IMR-90 (cell line): ENCODE data around the gene GAL3ST3. TPM values are rescaled to one million over a fixed set of nuclear protein-coding genes. Genes with fewer than 3 reads are reported as not detected.
A peak's percentile ranks its signal among the peaks of the same experiment; 100 is the strongest.

ENCODE experiments used
- ATAC-seq: fragments of 200-7000 bp; cut with Tn5 transposase; 2 replicates; pipeline ENCODE4 v1.9.1; 2020; ENCODE audit warnings: low read depth, mild to moderate bottlenecking, moderate library complexity
- BruUV-seq: library from RNA; stranded (reverse); fragments of 400-500 nt; replicated peaks from 2 replicates; lab custom pipeline; 2021; lab: Mats Ljungman, UMichigan
- CTCF ChIA-PET: fragments of 300-600 bp; formaldehyde crosslinking; extraction: SDS; loops from one replicate; lab custom pipeline; 2021; ENCODE audit warnings: antibody characterized with exemption; lab: Yijun Ruan, JAX
- POLR2A ChIA-PET: fragments of 300-600 bp; sonication (Branson Sonifier 250); formaldehyde crosslinking; loops from one replicate; lab custom pipeline; 2022; ENCODE audit warnings: antibody characterized with exemption; ENCODE audit not compliant: unreplicated experiment; lab: Charles Lee
- DNase-seq: peaks from one replicate; pipeline ENCODE4 v3.0.0; 2013
- H2AFZ ChIP-seq: replicated peaks from 2 replicates; pipeline ENCODE3; 2013; ENCODE audit warnings: low read length, mild to moderate bottlenecking; ENCODE audit not compliant: poor library complexity
- H2AK5ac ChIP-seq: 2 replicates; pipeline ENCODE4 v1.6.1; 2013; ENCODE audit warnings: low read depth, low read length, inconsistent platforms
- H2AK9ac ChIP-seq: replicated peaks from 2 replicates; pipeline ENCODE3; 2013; ENCODE audit warnings: mild to moderate bottlenecking, low read depth, low read length, moderate library complexity; ENCODE audit not compliant: poor library complexity
- H2BK120ac ChIP-seq: 2 replicates; pipeline ENCODE4 v1.6.1; 2013; ENCODE audit warnings: low read depth, low read length, inconsistent platforms
- H2BK15ac ChIP-seq: 3 replicates; pipeline ENCODE4 v1.6.1; 2013; ENCODE audit warnings: low read depth, low read length, inconsistent platforms
- H2BK20ac ChIP-seq: 2 replicates; pipeline ENCODE4 v1.6.1; 2013; ENCODE audit warnings: low read depth, mild to moderate bottlenecking, inconsistent platforms, low read length, moderate library complexity
- H2BK5ac ChIP-seq: 2 replicates; pipeline ENCODE4 v1.6.1; 2013; ENCODE audit warnings: mild to moderate bottlenecking, low read depth, low read length, inconsistent platforms; ENCODE audit not compliant: poor library complexity, severe bottlenecking
- H3K14ac ChIP-seq: replicated peaks from 2 replicates; pipeline ENCODE4 v1.6.1; 2013; ENCODE audit warnings: low read depth, low read length, inconsistent platforms
- H3K18ac ChIP-seq: 2 replicates; pipeline ENCODE4 v1.6.1; 2013; ENCODE audit warnings: low read depth, low read length, control low read depth
- H3K23ac ChIP-seq: 2 replicates; pipeline ENCODE4 v1.6.1; 2013; ENCODE audit warnings: low read depth, low read length, inconsistent platforms
- H3K27ac ChIP-seq: 2 replicates; pipeline ENCODE4 v1.5.1; 2013; ENCODE audit warnings: mild to moderate bottlenecking, control low read depth, low read length; ENCODE audit not compliant: insufficient read depth
- H3K27me3 ChIP-seq: 2 replicates; pipeline ENCODE4 v1.6.1; 2013; ENCODE audit warnings: low read length; ENCODE audit not compliant: control insufficient read depth, insufficient read depth
- H3K36me3 ChIP-seq: 2 replicates; pipeline ENCODE4 v1.6.1; 2013; ENCODE audit warnings: low read length, mixed read lengths; ENCODE audit not compliant: control insufficient read depth, insufficient read depth
- H3K4ac ChIP-seq: 2 replicates; pipeline ENCODE4 v1.6.1; 2013; ENCODE audit warnings: low read depth, low read length, inconsistent platforms
- H3K4me1 ChIP-seq: 2 replicates; pipeline ENCODE4 v1.6.1; 2013; ENCODE audit warnings: low read length, mixed read lengths; ENCODE audit not compliant: control insufficient read depth, insufficient read depth
- H3K4me2 ChIP-seq: 2 replicates; pipeline ENCODE4 v1.6.1; 2013; ENCODE audit warnings: low read depth, mild to moderate bottlenecking, control low read depth, low read length, moderate library complexity
- H3K4me3 ChIP-seq: 2 replicates; pipeline ENCODE4 v1.5.1; 2013; ENCODE audit warnings: low read depth, mild to moderate bottlenecking, control low read depth, low read length, moderate library complexity; ENCODE audit not compliant: insufficient read depth
- H3K56ac ChIP-seq: 2 replicates; pipeline ENCODE4 v1.6.1; 2013; ENCODE audit warnings: low read length, inconsistent platforms; ENCODE audit not compliant: insufficient read depth; ENCODE audit errors: extremely low read depth
- H3K79me1 ChIP-seq, 2 experiments: 2 replicates each; pipeline ENCODE4 v1.6.1; 2013; ENCODE audit warnings: low read length in 2 of 2, inconsistent platforms in 1 of 2, low read depth in 1 of 2
- H3K9ac ChIP-seq: 2 replicates; pipeline ENCODE4 v1.6.1; 2013; ENCODE audit warnings: low read depth, low read length, control low read depth
- H3K9me1 ChIP-seq: 2 replicates; pipeline ENCODE4 v1.6.1; 2013; ENCODE audit warnings: low read length, inconsistent platforms; ENCODE audit not compliant: insufficient read depth
- H3K9me3 ChIP-seq: 2 replicates; pipeline ENCODE4 v1.6.1; 2013; ENCODE audit warnings: low read length; ENCODE audit not compliant: control insufficient read depth, insufficient read depth
- H4K20me1 ChIP-seq: 2 replicates; pipeline ENCODE4 v1.6.1; 2013; ENCODE audit warnings: low read length, inconsistent platforms; ENCODE audit not compliant: insufficient read depth
- H4K5ac ChIP-seq: 2 replicates; pipeline ENCODE4 v1.6.1; 2013; ENCODE audit warnings: mild to moderate bottlenecking, low read depth, low read length, control low read depth
- H4K8ac ChIP-seq, 2 experiments: 2 replicates each; pipeline ENCODE4 v1.6.1; 2013; ENCODE audit warnings: low read depth in 2 of 2, low read length in 2 of 2, control low read depth in 1 of 2, inconsistent platforms in 1 of 2
- H4K91ac ChIP-seq: 2 replicates; pipeline ENCODE4 v1.6.1; 2013; ENCODE audit warnings: low read depth, low read length, inconsistent platforms; ENCODE audit not compliant: insufficient read depth
- BHLHE40 ChIP-seq: fragments of 150-350 bp; IDR thresholded peaks from 2 replicates; pipeline ENCODE4 v1.6.1; 2016; ENCODE audit warnings: mild to moderate bottlenecking, low read depth, low read length
- CHD1 ChIP-seq: IDR thresholded peaks from 2 replicates; pipeline ENCODE4 v1.6.1; 2012; ENCODE audit warnings: low read depth, low read length, improper control_type of control experiment
- FOS ChIP-seq: fragments of 150-350 bp; IDR thresholded peaks from 2 replicates; pipeline ENCODE4 v1.6.1; 2016; ENCODE audit warnings: low read depth, low read length
- MAFK ChIP-seq: IDR thresholded peaks from 2 replicates; pipeline ENCODE4 v1.6.1; 2012; ENCODE audit warnings: low read depth, low read length, improper control_type of control experiment
- MAZ ChIP-seq: IDR thresholded peaks from 2 replicates; pipeline ENCODE4 v1.6.1; 2012; ENCODE audit warnings: low read depth, mild to moderate bottlenecking, low read length, improper control_type of control experiment, moderate library complexity, borderline replicate concordance
- MXI1 ChIP-seq: IDR thresholded peaks from 2 replicates; pipeline ENCODE4 v1.6.1; 2012; ENCODE audit warnings: low read depth, mild to moderate bottlenecking, low read length, moderate library complexity, borderline replicate concordance
- RAD21 ChIP-seq: IDR thresholded peaks from 2 replicates; pipeline ENCODE4 v1.6.1; 2012; ENCODE audit warnings: low read length, improper control_type of control experiment
- SMC3 ChIP-seq: fragments of 150-350 bp; IDR thresholded peaks from 2 replicates; pipeline ENCODE4 v1.6.1; 2016; ENCODE audit warnings: low read depth, mild to moderate bottlenecking, antibody characterized with exemption, low read length, moderate library complexity
- WGBS, 2 experiments: methylation state at CpG; one replicate each; pipeline versions ENCODE4 v1.1.5 to v1.1.7; 2013; ENCODE audit warnings: missing lambda C conversion rate in 2 of 2; ENCODE audit not compliant: insufficient read length in 1 of 2; ENCODE audit errors: extremely low coverage in 2 of 2; 5-methylcytosine and 5-hydroxymethylcytosine counted together
- dilution Hi-C: fragments of 300-500 bp; cut with HindIII; formaldehyde crosslinking; loops from one replicate; pipeline ENCODE4 v1.14.3; 2018; ENCODE audit warnings: low sequenced_read_pairs; ENCODE audit not compliant: unreplicated experiment
- in situ Hi-C: fragments of 300-500 bp; cut with MboI; formaldehyde crosslinking; loops from 3 replicates; pipeline ENCODE4 v1.14.3; 2019; ENCODE audit warnings: low sequenced_read_pairs, inconsistent platforms, mixed read lengths
- intact Hi-C: fragments of 100-400 bp; cut with micrococcal nuclease; formaldehyde crosslinking; loops from 2 replicates; pipeline ENCODE4 v1.10.0; 2022
- polyA plus RNA-seq, 3 experiments: library from polyadenylated mRNA; depleted of rRNA; stranded (reverse); fragments of >200 nt; gene quantifications; 2 replicates each; pipeline ENCODE4 v1.2.3, GENCODE V29; 2012; ENCODE audit warnings: low replicate concordance in 1 of 3
- total RNA-seq: library from RNA; depleted of rRNA; stranded (reverse); fragments of >200 nt; gene quantifications from 2 replicates; pipeline ENCODE4 v1.2.3, GENCODE V29; 2012
- TF ChIP-seq, protein P1 (sequence below): fragments of 150-350 bp; IDR thresholded peaks from 2 replicates; pipeline ENCODE4 v1.6.1; 2016; ENCODE audit warnings: low read depth, mild to moderate bottlenecking, low read length, moderate library complexity, borderline replicate concordance
- TF ChIP-seq, protein P2 (sequence below): conservative IDR thresholded peaks from 2 replicates; pipeline ENCODE4 v1.5.1; 2012; ENCODE audit warnings: mild to moderate bottlenecking, low read depth, low read length, improper control_type of control experiment

Gene GAL3ST3
- total and polyA plus RNA-seq, 2 of the 4 experiments (the other 2 are of a cell fraction): 0.19 TPM; not detected in 1

DNA sequence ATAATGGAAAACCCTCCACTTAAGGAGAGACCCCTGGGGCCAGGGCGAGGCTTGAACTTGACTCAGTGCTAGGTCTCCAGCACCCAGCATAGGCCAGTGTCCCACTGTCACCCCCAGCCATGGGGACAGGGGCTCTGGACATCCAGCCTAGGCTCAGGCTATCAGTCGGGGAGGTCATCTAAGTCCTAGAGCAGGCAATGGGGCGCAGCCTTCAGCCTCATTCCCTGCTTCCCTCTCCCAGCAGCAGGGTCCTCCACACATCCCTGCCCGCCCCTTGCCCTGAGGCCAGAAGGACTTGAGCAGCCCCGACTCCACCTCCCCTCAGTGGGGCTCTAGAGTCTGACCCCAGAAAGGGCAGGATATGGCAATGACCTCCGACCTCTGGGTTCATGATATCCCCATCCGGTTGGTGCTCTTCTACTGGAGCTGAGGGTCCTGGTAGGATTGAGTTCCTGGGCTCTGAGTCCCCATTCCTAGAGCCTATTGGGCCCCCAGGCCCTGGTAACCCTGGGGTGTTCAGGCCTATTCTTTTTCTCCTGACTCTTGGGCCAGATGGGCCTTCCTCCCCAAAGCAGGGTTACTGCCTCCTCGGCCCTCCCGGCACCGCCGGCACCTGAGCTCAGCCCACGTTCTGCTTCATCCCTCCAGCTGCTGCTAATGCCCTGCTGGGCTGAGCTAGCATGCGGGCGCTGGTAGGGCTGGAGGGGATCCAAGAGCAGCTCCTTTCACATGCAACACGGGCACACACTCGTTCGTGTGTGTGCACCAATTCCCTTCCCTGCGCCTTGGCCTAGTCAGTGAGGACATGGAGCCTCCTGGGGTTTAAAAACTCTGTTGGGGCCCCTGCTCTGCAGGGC lies 32.8 kb downstream of the GAL3ST3 start:
- peaks cover 13% of the 10 kb centered on the region for H3K4me1 ChIP-seq
- peak overlapping the region; percentile 93 for H2AK9ac ChIP-seq
- H3K79me1 ChIP-seq: no peaks in the 10 kb centered on the region
- H2AFZ ChIP-seq: peak overlapping the region; percentile 86
- H3K9me1 ChIP-seq: peaks cover 27% of the 10 kb centered on the region
- peak overlapping the region; percentile 85 for H2BK120ac ChIP-seq
- BruUV-seq: no TSS peak
- ChIA-PET CTCF (interaction anchor here (0.5 kb wide), 1 partner anchor 305 kb away, joined by 3 read pairs; no protein-coding TSS in a partner anchor), POLR2A (no interaction called here)
- no peak overlapping the region for H3K4me2 ChIP-seq
- H4K5ac ChIP-seq: peak overlapping the region; percentile 2; the same call in 1 of the 2 replicates
- no peaks in the 10 kb centered on the region for H3K9me3 ChIP-seq
- DNase-seq (no peak), ATAC-seq (no peak)
- H3K36me3 ChIP-seq: no peaks in the 10 kb centered on the region
- H3K56ac ChIP-seq: no peak overlapping the region
- H3K9ac ChIP-seq: no peak overlapping the region
- peak overlapping the region; percentile 85; the same call in 1 of the 3 replicates for H2BK15ac ChIP-seq
- no peak overlapping the region for H3K18ac ChIP-seq
- H3K27ac ChIP-seq: no peak overlapping the region; the same call in 1 of the 2 replicates
- H2BK5ac ChIP-seq: peak overlapping the region; percentile 48
- H3K4ac ChIP-seq: peak overlapping the region; percentile 75
- peaks cover 10% of the 10 kb centered on the region for H3K27me3 ChIP-seq
- peak overlapping the region; percentile 81 to 88 for H4K8ac ChIP-seq
- H3K14ac ChIP-seq: peak overlapping the region; percentile 80
- intact Hi-C loops: no loop called here
- H3K23ac ChIP-seq: peak overlapping the region; percentile 42; the same call in 1 of the 2 replicates
- peak overlapping the region; percentile 83 for H4K91ac ChIP-seq
- TF ChIP-seq BHLHE40 (no peak), RAD21 (no peak), MAZ (no peak), CHD1 (no peak), MAFK (no peak), MXI1 (no peak), SMC3 (no peak), FOS (no peak)
- TF ChIP-seq, protein P1, sequence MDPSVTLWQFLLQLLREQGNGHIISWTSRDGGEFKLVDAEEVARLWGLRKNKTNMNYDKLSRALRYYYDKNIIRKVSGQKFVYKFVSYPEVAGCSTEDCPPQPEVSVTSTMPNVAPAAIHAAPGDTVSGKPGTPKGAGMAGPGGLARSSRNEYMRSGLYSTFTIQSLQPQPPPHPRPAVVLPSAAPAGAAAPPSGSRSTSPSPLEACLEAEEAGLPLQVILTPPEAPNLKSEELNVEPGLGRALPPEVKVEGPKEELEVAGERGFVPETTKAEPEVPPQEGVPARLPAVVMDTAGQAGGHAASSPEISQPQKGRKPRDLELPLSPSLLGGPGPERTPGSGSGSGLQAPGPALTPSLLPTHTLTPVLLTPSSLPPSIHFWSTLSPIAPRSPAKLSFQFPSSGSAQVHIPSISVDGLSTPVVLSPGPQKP: no peak
- TF ChIP-seq, protein P2, sequence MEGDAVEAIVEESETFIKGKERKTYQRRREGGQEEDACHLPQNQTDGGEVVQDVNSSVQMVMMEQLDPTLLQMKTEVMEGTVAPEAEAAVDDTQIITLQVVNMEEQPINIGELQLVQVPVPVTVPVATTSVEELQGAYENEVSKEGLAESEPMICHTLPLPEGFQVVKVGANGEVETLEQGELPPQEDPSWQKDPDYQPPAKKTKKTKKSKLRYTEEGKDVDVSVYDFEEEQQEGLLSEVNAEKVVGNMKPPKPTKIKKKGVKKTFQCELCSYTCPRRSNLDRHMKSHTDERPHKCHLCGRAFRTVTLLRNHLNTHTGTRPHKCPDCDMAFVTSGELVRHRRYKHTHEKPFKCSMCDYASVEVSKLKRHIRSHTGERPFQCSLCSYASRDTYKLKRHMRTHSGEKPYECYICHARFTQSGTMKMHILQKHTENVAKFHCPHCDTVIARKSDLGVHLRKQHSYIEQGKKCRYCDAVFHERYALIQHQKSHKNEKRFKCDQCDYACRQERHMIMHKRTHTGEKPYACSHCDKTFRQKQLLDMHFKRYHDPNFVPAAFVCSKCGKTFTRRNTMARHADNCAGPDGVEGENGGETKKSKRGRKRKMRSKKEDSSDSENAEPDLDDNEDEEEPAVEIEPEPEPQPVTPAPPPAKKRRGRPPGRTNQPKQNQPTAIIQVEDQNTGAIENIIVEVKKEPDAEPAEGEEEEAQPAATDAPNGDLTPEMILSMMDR: no peak
- dilution Hi-C loops: no loop called here
- no peaks in the 10 kb centered on the region; the same call in 1 of the 2 replicates for H4K20me1 ChIP-seq
- peak overlapping the region; percentile 71; the same call in 1 of the 2 replicates for H2BK20ac ChIP-seq
- H2AK5ac ChIP-seq: peak overlapping the region; percentile 82
- WGBS, 2 experiments: 72% methylated on average over 10 of the region's 18 CpGs; no CpG with 5 or more reads in 1 of the 2 experiments
- H3K4me3 ChIP-seq: no peak overlapping the region
- in situ Hi-C loops: no loop called here
